GM21723 (cell line): ENCODE results near the gene TES.

Source experiments
- ATAC-seq: cut with Tn5 transposase; IDR thresholded peaks from one replicate; pipeline ENCODE4 v1.9.1; 2021; ENCODE audit warnings: mild to moderate bottlenecking, moderate library complexity; ENCODE audit not compliant: unreplicated experiment

Gene TES

GRCh38 chr7:116193329-116194087 is 16.8 kb upstream of the TES start:
- no peak for ATAC-seq

DNA sequence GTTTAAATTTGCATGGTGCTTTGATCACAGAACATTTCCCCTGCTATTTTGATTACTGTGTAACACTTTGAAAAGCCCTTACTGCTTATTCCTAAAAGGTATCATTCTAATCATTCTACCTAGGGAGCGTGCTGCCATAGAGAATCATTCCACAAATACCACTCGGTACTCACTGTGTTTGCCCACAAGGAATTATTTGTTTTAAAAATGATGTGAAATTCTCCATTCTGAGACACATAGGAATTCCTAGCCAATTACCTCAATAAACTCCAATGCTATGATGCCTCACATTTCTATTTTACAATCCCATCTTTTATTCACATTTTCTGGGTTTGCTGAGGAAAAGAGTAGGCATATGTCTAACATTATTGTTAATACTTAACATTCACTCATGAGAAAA is 16.2 kb upstream of the TES start:
- no peak for ATAC-seq

DNA sequence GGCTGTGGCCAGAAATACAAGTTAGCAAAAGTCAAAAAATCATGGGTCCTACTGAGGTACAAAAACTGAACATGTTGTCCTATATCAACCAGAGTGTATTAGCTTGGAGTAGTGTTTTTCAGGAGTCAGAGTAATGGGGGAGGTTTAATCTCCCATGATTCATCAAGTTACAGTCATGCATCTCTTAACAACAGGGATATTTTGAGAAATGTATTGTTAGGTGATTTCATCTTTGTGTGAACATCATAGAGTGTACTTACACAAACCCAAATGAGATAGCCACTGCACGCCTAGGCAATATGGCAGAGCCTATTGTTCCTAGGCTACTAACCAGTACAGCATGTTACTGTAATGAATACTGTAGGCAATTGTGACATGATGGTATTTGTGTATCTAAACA is 14.9 kb upstream of the TES start:
- no peak for ATAC-seq

- ATAC-seq, result no peak
Observed at GRCh38 chr7:116196947-116197346, 13.4 kb upstream of the TES start.

DNA sequence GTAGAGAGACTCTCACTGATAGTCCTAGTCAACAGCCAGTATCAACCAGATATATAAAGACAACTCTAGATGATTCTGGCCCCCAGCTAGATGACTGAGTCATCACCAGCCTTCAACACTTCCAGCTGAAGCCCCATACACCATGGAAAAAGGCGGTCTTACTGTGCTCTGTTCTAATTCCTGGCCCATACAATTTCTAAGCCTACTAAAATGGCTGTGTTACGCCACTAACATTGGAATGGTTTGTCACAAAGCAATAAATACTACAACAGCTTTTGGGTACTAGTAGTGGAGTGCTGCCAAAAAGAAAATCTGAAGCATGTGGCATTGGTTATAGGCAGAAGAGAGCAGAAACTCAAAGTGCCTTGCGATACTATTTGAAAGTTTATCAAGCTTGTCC is 13.0 kb upstream of the TES start:
- no peak for ATAC-seq

DNA sequence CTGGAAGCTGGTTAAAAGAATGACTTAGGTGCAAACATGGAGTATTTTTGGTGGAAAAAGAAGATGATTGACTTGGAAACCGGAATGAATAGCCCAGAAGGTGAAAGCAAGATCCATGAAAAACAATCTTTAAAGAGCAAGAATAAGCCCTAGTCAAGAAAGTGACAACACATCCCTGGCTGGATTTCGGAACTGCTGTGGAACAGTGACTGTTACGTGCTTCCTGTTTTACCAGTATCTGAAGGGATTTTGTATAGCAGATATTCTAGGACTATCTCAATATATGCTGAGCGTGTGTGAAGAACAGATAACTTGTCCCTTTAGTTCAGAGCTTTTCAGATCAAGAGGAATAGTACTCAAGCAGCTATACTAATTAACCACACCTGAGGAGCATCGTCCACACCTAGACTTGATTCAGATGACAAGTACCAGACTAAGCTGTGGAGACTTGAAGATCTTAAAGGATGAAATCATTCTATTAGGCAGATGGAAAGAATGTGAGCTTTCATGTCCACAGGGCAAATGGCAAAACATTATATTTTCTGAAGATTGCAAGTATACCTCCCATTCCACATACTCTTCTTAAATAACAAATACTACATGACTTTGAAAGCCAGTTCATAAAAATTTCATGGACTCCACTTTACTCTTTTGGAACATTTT is 11.5 kb upstream of the TES start:
- no peak for ATAC-seq

DNA sequence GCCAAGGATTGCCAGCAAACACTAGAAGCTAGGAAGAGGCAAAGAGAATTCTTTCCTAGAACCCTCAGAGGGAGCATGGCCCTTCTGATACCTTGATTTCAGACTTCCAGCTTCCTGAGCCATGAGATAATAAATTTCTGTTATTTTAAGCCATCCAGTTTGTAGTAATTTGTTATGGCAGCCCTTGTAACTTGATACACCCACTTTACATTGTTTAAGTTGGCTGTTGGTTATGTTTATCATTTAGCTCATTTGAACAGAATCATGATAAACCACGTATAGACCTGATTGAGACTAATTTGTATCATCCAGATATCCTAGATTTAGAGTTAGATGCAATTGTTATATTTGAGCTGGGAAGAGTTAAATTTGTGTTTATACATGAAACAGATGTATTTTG is 9.4 kb upstream of the TES start:
- no peak for ATAC-seq

- no peak for ATAC-seq
Observed at GRCh38 chr7:116206141-116206540, 4.2 kb upstream of the TES start.

GRCh38 chr7:116208919-116209318 is 1.4 kb upstream of the TES start:
- no peak for ATAC-seq

DNA sequence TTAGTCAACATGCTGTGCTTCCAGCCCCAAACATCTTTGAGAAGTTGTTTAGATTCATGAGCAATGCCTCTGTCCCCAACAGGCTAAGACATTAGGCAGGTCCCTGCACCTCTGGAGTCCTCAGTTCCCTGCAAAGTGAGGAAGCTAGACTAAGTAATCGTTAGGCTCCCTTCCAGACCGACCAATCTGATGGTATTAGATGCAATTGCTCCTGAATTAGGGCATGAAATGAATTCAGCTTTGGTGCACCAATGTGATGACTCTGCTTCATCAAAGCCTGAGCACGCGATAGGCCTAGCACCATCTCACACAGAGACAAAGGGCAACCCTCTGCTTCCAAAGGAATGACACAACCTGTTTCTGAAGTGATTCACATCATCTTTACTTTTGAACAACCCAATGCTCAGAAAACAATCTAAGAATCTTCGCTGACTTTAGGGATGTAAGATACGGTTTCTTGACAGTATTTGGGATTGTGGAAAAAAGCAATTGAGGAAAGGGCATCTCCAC is 723 bp upstream of the TES start:
- no peak for ATAC-seq

DNA sequence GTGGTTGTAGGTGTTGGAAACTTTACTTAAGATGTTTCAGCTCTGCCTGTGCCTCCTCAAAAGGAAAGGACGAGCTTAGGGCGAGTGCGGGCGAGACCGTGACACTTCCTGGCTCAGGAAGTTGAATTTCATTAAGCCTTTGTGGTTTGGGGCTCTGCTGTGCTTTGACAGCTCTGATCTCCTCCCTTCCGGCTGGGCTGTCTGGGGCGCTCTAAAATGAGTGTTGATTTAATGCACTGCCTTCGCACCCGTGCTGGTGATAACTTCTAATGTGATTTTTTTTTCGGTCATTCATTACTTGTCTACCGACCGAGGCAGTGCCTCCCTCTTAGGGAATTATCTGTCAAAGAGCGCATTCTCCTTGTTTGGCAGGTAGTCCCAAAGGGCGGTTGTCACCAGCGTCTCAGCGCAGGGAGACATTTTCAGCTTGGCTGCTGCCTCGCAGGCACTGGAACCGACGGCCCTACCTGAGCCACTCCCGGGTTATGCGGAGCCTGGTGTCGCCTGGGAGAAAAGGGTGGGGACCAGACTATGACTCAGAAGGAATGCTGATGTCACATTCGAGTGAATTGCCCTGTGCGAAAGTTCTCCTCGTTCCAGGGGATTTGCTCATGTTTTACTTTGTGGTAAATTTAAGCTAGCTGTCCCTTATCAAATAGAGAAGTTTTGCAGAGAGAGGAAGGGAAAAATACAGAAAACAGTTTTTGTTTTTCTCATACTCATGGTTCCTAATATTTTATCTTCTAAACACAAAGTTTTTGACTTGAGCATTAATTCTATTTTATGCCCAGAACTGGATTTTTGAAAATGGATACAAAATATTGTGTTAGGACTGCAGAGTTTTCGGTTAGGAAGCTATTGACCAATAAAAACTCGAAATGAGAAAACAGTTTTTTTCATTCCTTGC is 920 bp downstream of the TES start:
- ATAC-seq, result peak; percentile 79

DNA sequence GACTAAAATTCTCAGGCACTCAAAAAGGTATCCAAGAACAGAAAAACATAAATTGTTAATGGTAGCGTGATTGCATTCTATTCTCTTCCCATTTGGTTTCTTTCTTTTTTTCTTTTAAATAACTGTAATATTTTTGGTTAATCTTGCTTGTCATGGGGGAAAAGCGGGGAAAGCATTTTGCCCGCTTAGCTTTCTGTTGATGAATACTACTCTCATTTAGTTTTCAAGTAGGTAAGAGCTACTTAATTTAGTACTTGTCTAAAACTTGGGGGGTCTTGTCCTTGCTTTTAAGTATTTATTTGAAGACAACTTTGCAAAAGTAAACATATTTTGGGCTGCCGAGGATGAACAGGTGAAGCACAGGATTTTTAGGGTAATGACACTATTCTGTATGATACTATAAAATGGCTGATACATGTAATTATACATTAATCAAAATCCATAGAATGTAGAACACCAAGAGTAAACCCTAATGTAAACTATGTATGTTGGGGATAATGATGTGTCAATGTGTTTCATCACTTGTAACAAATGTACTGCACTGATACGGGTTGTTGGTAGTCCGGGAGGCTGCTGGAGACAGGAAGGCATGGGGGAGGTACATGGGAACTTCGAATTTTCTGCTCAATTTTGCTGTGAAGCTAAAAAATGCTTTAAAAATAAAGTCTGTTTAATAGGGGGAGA is 1.7 kb downstream of the TES start:
- no peak for ATAC-seq

GRCh38 chr7:116212869-116213268 is 2.5 kb downstream of the TES start:
- ATAC-seq, result no peak

GRCh38 chr7:116213361-116214130 is 3.2 kb downstream of the TES start:
- no peak for ATAC-seq

GRCh38 chr7:116214921-116215320 is 4.6 kb downstream of the TES start:
- ATAC-seq, result no peak

GRCh38 chr7:116215551-116215950 is 5.2 kb downstream of the TES start:
- no peak for ATAC-seq

DNA sequence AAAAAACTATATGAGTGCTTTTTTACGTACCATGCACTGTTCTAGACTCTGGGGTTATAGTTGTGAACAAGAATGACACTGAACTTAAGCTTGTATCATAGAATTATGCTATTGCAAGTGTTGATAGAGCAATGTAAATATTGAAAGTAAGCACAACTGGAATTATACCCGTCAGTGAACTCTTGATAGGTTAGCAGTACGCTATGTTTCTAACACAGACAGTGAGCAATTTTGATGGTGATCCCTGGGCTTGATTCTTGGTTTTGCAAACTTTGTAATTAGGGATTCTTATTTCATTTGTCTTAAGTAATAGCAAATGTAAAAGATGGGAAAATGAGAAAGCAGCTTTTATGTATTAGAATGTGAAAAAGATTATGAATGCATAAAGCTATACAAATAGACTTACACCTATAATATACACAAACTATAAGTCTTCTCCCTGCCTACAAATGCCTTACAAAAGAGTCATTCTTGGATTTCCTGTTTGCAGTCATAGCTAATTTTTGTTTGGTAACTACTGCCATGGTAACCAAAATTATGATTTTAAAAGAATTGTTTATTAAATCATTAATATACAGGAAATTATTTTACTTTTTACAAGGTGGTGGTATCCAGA is 6.7 kb downstream of the TES start:
- no peak for ATAC-seq

DNA sequence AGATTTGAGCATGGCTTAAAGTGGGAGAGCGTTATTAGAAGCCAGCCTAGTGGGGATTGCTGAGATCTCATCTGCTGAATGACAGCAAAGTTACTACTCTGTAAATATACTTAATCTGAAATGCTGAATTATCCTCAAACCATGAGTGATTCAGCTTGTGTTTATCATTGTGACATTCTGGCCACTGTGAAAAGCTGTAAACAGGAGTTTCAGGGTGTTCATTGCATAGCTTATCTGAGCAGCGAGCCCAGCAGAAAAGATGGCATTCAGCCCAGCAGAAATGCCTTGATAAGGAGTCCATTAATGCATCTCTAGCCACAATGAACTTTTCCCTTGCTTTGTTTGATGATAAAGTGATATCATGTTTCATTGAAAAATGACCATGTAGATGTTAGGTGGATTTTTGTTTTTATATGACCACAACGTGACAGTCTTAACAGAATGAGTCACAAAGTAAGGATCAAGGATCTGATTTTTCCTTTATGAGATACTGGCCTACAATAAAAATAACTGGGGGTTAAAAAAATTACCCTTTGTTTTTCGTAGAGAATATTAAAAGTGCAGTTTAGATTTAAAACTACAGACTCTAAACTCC is 7.8 kb downstream of the TES start:
- ATAC-seq, result no peak

GRCh38 chr7:116218747-116219146 is 8.4 kb downstream of the TES start:
- no peak for ATAC-seq
